Measurements from ENCODE around the gene RABEPK.

DNA sequence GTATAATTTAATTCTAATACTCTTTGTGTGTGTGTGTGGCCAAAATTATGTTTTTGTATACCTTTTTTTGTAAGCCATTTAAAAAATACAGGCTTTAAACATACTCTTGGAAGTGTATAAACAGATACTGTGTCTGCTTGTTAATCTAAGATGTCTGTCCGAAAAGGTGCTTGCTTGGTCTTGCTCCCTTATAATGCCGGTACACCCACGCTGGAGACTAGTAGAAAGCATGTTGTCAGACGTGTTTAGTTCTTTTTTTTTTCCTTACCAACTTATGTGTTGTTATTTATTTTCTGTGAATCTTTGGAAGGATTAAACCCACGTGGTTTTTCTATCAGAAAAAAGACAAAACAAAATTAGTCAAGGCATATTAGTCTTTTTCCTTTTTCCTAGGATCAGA is 70.7 kb downstream of the RABEPK start:
- TF ChIP-seq, protein P1, sequence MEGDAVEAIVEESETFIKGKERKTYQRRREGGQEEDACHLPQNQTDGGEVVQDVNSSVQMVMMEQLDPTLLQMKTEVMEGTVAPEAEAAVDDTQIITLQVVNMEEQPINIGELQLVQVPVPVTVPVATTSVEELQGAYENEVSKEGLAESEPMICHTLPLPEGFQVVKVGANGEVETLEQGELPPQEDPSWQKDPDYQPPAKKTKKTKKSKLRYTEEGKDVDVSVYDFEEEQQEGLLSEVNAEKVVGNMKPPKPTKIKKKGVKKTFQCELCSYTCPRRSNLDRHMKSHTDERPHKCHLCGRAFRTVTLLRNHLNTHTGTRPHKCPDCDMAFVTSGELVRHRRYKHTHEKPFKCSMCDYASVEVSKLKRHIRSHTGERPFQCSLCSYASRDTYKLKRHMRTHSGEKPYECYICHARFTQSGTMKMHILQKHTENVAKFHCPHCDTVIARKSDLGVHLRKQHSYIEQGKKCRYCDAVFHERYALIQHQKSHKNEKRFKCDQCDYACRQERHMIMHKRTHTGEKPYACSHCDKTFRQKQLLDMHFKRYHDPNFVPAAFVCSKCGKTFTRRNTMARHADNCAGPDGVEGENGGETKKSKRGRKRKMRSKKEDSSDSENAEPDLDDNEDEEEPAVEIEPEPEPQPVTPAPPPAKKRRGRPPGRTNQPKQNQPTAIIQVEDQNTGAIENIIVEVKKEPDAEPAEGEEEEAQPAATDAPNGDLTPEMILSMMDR (IDR thresholded peaks at IDR 0.05; ENCODE audit: insufficient read depth, low read depth, low read length): no peak
- no peak for TF ChIP-seq EZH2 (IDR thresholded peaks at IDR 0.05; ENCODE audit: insufficient read depth, low read length)
